HepG2 (cell line): ENCODE results near the gene CCNA2. TPM values are rescaled to one million over a fixed set of nuclear protein-coding genes. Genes with fewer than 3 reads are reported as not detected.

Experiments
- CC2D1A ChIP-seq: sonication (generic); formaldehyde crosslinking; IDR thresholded peaks from 2 replicates; pipeline ENCODE4 v1.8.1; 2023; ENCODE audit warnings: mild to moderate bottlenecking, missing genetic modification reagents
- CHCHD3 ChIP-seq: sonication (generic); formaldehyde crosslinking; IDR thresholded peaks from 2 replicates; pipeline ENCODE4 v1.8.0; 2022; ENCODE audit warnings: mild to moderate bottlenecking, missing genetic modification reagents, moderate library complexity
- GMEB1 ChIP-seq: sonication (generic); formaldehyde crosslinking; IDR thresholded peaks from 2 replicates; pipeline ENCODE4 v1.5.1; 2020; ENCODE audit warnings: missing genetic modification reagents, mild to moderate bottlenecking, borderline replicate concordance
- PATZ1 ChIP-seq: sonication (generic); formaldehyde crosslinking; IDR thresholded peaks from 2 replicates; pipeline ENCODE4 v1.4.0; 2020; ENCODE audit warnings: missing genetic modification reagents
- PHB2 ChIP-seq: fragments of 450-650 bp; IDR thresholded peaks from 2 replicates; pipeline ENCODE4 v1.6.1; 2018; ENCODE audit not compliant: partially characterized antibody
- SNRNP70 ChIP-seq: fragments of 200-400 bp; formaldehyde crosslinking; IDR thresholded peaks from 2 replicates; pipeline ENCODE4 v1.6.1; 2017; ENCODE audit warnings: mild to moderate bottlenecking, low read depth, low read length, moderate library complexity
- SRSF4 ChIP-seq: fragments of 200-400 bp; formaldehyde crosslinking; IDR thresholded peaks from one replicate; pipeline ENCODE4 v1.6.1; 2018; ENCODE audit warnings: mild to moderate bottlenecking, low read depth, low read length, moderate library complexity; ENCODE audit not compliant: poor library complexity, severe bottlenecking
- TCF7 ChIP-seq: sonication (generic); IDR thresholded peaks from 2 replicates; pipeline ENCODE4 v1.6.1; 2016; ENCODE audit warnings: antibody characterized with exemption, low read depth
- ZBED4 ChIP-seq: sonication (generic); formaldehyde crosslinking; IDR thresholded peaks from 2 replicates; pipeline ENCODE4 v1.4.0; 2020; ENCODE audit warnings: missing genetic modification reagents, borderline replicate concordance
- ZFP1 ChIP-seq: IDR thresholded peaks from 2 replicates; pipeline ENCODE4 v1.6.1; 2016
- ZNF274 ChIP-seq: sonication (generic); formaldehyde crosslinking; IDR thresholded peaks from 2 replicates; pipeline ENCODE4 v1.5.1; 2020; ENCODE audit warnings: mild to moderate bottlenecking, missing genetic modification reagents
- ZNF326 ChIP-seq: sonication (generic); formaldehyde crosslinking; IDR thresholded peaks from 2 replicates; pipeline ENCODE4 v1.4.0; 2020; ENCODE audit warnings: missing genetic modification reagents, borderline replicate concordance
- ZNF44 ChIP-seq: sonication (generic); formaldehyde crosslinking; IDR thresholded peaks from 2 replicates; pipeline ENCODE4 v1.5.1; 2020; ENCODE audit warnings: mild to moderate bottlenecking, missing genetic modification reagents
- ZNF484 ChIP-seq: sonication (generic); formaldehyde crosslinking; IDR thresholded peaks from 2 replicates; pipeline ENCODE4 v1.5.1; 2020; ENCODE audit warnings: mild to moderate bottlenecking, low read depth, missing genetic modification reagents, borderline replicate concordance
- ZNF703 ChIP-seq: sonication (generic); formaldehyde crosslinking; IDR thresholded peaks from 2 replicates; pipeline ENCODE4 v1.5.1; 2020; ENCODE audit warnings: missing genetic modification reagents, mild to moderate bottlenecking, moderate library complexity, borderline replicate concordance
- ZNF790 ChIP-seq: sonication (generic); formaldehyde crosslinking; IDR thresholded peaks from 2 replicates; pipeline ENCODE4 v1.8.0; 2022; ENCODE audit warnings: missing genetic modification reagents, mild to moderate bottlenecking, borderline replicate concordance
- polyA plus RNA-seq, 8 experiments: library from polyadenylated mRNA; depleted of rRNA in 3 of 8; stranded (reverse) in 7 of 8; unstranded in 1 of 8; fragments of >200 nt; fragmentation: Illumina TruSeq in 4 of 8; extraction: Trizol in 4 of 8; gene quantifications; 2 replicates each; pipeline versions ENCODE4 v1.2.1 to v1.2.3, GENCODE V29; 2011 to 2016; ENCODE audit warnings: low read depth in 4 of 8, missing spikeins in 1 of 8, mixed read lengths in 1 of 8; ENCODE audit not compliant: insufficient read depth in 1 of 8
- total RNA-seq, 5 experiments: library from RNA; depleted of rRNA; stranded (reverse); fragments of >200 nt; fragmentation: Illumina TruSeq; extraction: Trizol; gene quantifications; 2 replicates each; pipeline ENCODE4 v1.2.3, GENCODE V29; 2016; ENCODE audit warnings: low read depth in 1 of 5

The CCNA2 gene
- total and polyA plus RNA-seq, 2 of the 13 experiments (the other 11 are each of a cell fraction or from before 2014, with no cell fraction given), result 31.3 to 105 TPM

GRCh38 chr4:121869841-121870822 is 46.4 kb upstream of the CCNA2 start, which contains the start of gene BBS7 (continued):
- peak; percentile 95 for TF ChIP-seq GMEB1
- no peak for TF ChIP-seq SNRNP70
- TF ChIP-seq PHB2, result no peak
- no peak for TF ChIP-seq TCF7
- TF ChIP-seq SRSF4, result no peak
- TF ChIP-seq ZNF484, result no peak
- peak; percentile 48; the same call in 1 of the 2 replicates for TF ChIP-seq ZBED4 (CRISPR knock-in tag)
- TF ChIP-seq CC2D1A (CRISPR knock-in tag), result no peak
- no peak for TF ChIP-seq ZNF326 (CRISPR knock-in tag)
- TF ChIP-seq ZNF44, result 0 out of 2 replicates have a peak, but pooled peaks have one; percentile 41
- peak; percentile 58; the same call in 1 of the 2 replicates for TF ChIP-seq ZNF274 (CRISPR knock-in tag)
- TF ChIP-seq ZNF703 (CRISPR knock-in tag), result no peak
- no peak for TF ChIP-seq ZFP1 (CRISPR knock-in tag)
- no peak for TF ChIP-seq CHCHD3 (CRISPR knock-in tag)
- peak; percentile 48; the same call in 1 of the 2 replicates for TF ChIP-seq ZNF790
- TF ChIP-seq PATZ1, result peak; percentile 46; the same call in 1 of the 2 replicates
